BLaER1 (cell line): ENCODE data around the gene PRIM2.
"Not testable (repeated sequence)": the region's sequence is repeated elsewhere in the genome, so short reads cannot be mapped to it uniquely, and the experiment has no call there.

ENCODE experiments used
- H3K27ac ChIP-seq: shearing (Covaris generic); formaldehyde crosslinking; 2 replicates; pipeline ENCODE4 v1.8.1; 2022
- H3K27me3 ChIP-seq: shearing (Covaris generic); formaldehyde crosslinking; 2 replicates; pipeline ENCODE4 v1.8.1; 2022
- H3K36me3 ChIP-seq: shearing (Covaris generic); formaldehyde crosslinking; 2 replicates; pipeline ENCODE4 v1.8.1; 2022
- H3K4me1 ChIP-seq: shearing (Covaris generic); formaldehyde crosslinking; 2 replicates; pipeline ENCODE4 v1.8.1; 2022
- H3K4me2 ChIP-seq: shearing (Covaris generic); formaldehyde crosslinking; 2 replicates; pipeline ENCODE4 v1.8.1; 2022
- H3K4me3 ChIP-seq: shearing (Covaris generic); formaldehyde crosslinking; 2 replicates; pipeline ENCODE4 v1.8.1; 2022
- H3K9ac ChIP-seq: shearing (Covaris generic); formaldehyde crosslinking; 2 replicates; pipeline ENCODE4 v1.8.1; 2022
- H3K9me3 ChIP-seq: shearing (Covaris generic); formaldehyde crosslinking; 2 replicates; pipeline ENCODE4 v1.8.1; 2022
- H4K20me1 ChIP-seq: shearing (Covaris generic); formaldehyde crosslinking; 2 replicates; pipeline ENCODE4 v1.8.1; 2022

The PRIM2 gene

DNA sequence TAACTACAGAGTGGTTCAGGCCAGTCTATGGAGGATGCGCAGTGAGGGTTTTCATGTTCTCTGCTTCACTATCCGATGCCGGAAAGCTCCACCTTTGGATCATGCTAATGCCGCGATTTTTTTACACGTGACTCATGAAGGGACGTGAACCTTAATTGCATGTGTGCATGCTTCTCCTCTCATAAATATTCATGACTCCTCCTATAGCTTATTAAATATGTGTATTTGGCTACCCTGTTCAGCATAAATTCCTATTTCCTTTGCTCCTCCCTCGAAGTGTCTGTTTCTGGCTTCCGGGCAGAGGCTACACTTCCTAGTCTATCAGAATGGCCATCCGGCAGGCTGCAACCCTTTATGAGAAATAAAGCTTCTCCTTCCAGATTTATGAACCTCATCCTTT lies 185.0 kb downstream of the PRIM2 start:
- not testable (repeated sequence) for H3K36me3 ChIP-seq, H3K27ac ChIP-seq, H3K9me3 ChIP-seq, H3K9ac ChIP-seq, H3K27me3 ChIP-seq, H3K4me2 ChIP-seq, H4K20me1 ChIP-seq, H3K4me3 ChIP-seq, H3K4me1 ChIP-seq

DNA sequence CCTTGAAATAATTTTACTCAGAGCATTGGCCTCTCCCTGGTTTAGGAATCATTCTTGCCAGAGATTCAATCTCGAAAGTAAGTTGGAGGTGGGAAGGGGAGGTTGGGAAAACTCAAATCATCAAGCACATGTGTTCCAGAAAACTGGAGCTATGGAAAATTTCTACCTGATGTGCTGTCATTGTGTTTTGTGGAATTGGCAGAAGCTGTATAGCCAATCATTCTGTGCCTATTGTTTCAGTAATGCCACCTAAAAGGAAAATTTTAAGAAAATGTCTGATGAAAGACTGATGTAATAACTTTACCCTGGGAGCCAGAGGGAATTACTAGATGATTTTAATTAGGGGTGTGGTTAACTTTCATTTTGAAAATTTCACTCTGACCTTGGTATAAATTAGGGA lies 187.8 kb downstream of the PRIM2 start:
- H3K4me1 ChIP-seq, H3K4me3 ChIP-seq, H3K9ac ChIP-seq, H3K9me3 ChIP-seq, H3K36me3 ChIP-seq, H3K27me3 ChIP-seq, H4K20me1 ChIP-seq, H3K27ac ChIP-seq, H3K4me2 ChIP-seq: not testable (repeated sequence)

DNA sequence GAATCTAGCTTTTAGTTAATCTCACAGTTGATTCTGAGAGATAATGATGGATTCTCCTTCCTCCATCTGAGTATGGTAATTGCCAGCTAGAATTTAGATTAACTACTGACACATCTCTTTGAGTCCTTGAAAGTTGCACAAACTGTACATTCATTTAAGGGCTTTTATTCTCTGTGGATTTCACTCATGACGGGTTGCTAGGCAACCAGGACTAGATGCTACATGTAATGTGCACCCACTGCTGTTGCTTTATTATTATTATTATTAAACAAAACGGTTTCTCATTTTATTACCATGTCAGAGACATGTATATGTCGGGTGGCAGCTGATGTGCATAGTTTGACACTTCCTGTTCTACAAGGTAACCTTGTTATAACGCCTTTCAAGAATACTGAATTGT lies 193.0 kb downstream of the PRIM2 start:
- H3K27ac ChIP-seq, H3K9ac ChIP-seq, H3K36me3 ChIP-seq, H3K4me1 ChIP-seq, H3K4me3 ChIP-seq, H4K20me1 ChIP-seq, H3K27me3 ChIP-seq, H3K4me2 ChIP-seq, H3K9me3 ChIP-seq: not testable (repeated sequence)

DNA sequence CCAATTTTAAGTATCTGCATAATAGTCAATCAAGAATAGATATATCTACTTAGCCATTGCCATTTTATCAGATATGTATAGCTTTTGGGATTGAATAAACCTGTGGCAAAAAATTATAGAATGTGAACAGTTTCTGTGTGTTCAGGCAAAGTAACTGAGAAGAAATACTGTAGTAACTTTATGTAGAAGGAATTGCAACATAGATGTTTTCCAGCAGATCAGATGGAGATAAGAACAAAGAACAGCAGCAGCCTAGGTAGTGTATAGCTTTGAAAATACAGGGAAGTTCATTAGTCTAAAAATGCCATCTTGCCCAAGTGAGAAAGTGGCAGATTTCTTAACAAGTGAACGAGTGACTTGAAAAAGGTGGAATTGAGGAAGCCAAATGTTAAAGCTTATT lies 197.7 kb downstream of the PRIM2 start:
- not testable (repeated sequence) for H3K4me3 ChIP-seq, H3K27me3 ChIP-seq, H4K20me1 ChIP-seq, H3K36me3 ChIP-seq, H3K4me1 ChIP-seq, H3K9ac ChIP-seq, H3K9me3 ChIP-seq, H3K4me2 ChIP-seq, H3K27ac ChIP-seq

DNA sequence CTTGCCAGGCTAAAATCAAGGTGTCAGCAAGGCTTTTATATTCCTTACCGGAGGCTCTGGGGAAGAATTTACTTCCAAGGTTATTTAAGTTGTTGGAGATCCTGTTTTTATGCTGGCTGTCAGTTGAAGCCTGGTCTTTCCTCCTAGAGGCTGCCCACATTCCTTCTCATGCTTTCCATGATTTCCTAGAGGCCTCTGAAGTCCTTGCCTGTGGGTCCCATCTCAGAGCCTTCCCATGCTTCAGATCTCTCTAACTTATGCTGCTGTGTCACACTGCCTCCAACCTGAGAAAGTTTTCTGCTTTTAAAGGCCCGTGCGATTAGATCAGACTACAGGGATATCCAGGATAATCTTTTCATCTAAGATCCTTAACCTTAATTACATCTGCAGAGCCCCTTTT lies 198.4 kb downstream of the PRIM2 start:
- not testable (repeated sequence) for H4K20me1 ChIP-seq, H3K9ac ChIP-seq, H3K27me3 ChIP-seq, H3K4me3 ChIP-seq, H3K9me3 ChIP-seq, H3K4me2 ChIP-seq, H3K27ac ChIP-seq, H3K36me3 ChIP-seq, H3K4me1 ChIP-seq

DNA sequence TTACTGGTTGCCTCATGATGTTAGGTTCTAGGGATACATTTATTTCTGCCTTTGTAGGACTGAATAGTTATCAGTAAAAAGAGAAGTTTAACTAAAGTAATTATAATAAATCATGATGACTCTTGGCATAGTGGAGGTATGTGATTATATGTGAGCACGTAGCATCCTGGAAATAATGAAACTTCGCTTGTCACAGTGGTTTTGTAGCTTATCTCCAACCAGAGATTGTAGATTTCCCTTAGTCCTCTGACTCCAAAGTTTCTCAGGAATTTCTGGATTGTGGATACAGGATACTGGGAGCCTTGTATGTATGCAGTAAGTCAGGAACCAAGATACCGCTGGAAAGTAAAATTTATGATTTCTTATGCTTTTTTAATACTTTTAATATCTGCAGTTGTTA lies 199.3 kb downstream of the PRIM2 start:
- not testable (repeated sequence) for H3K4me2 ChIP-seq, H3K4me3 ChIP-seq, H3K9me3 ChIP-seq, H3K4me1 ChIP-seq, H4K20me1 ChIP-seq, H3K27ac ChIP-seq, H3K36me3 ChIP-seq, H3K27me3 ChIP-seq, H3K9ac ChIP-seq

DNA sequence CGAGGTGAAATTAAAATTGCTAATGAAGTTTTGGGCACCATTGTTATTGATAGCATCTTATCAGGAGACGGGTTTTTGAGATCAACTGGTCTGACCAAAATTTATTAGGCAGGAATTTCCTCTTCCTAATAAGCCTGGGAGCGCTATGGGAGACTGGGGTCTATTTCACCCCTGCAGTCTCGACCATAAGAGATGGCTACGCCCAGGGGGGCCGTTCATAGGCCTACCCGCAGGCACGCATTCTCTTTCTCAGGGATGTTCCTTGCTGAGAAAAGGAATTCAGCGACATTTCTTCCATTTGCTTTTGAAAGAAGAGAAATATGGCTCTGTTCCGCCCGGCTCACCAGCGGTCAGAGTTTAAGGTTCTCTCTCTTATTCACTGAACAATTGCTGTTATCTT lies 201.8 kb downstream of the PRIM2 start:
- not testable (repeated sequence) for H3K27ac ChIP-seq, H3K4me2 ChIP-seq, H3K4me1 ChIP-seq, H3K4me3 ChIP-seq, H3K27me3 ChIP-seq, H3K9me3 ChIP-seq, H4K20me1 ChIP-seq, H3K36me3 ChIP-seq, H3K9ac ChIP-seq

DNA sequence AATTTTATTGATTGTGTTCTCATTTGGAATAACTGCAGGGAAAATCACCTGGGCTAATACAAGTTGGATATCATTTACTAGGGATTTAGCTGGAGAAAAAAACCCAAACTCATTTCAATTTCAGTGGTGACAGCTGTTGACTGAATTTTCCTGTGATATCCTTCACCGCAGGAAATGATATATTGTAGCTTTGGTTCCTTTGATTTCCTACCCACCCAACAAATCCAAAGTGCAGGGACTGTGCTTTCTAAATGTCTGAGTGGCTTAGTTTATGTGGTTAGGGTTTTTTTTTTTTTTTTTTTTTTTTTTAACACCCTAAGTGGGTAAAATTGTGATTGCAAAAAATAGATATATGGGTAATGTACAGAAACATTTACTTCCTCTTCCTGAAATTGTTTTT lies 203.7 kb downstream of the PRIM2 start:
- H3K27me3 ChIP-seq, H3K4me1 ChIP-seq, H3K27ac ChIP-seq, H3K4me3 ChIP-seq, H3K9ac ChIP-seq, H3K4me2 ChIP-seq, H3K36me3 ChIP-seq, H3K9me3 ChIP-seq, H4K20me1 ChIP-seq: not testable (repeated sequence)

DNA sequence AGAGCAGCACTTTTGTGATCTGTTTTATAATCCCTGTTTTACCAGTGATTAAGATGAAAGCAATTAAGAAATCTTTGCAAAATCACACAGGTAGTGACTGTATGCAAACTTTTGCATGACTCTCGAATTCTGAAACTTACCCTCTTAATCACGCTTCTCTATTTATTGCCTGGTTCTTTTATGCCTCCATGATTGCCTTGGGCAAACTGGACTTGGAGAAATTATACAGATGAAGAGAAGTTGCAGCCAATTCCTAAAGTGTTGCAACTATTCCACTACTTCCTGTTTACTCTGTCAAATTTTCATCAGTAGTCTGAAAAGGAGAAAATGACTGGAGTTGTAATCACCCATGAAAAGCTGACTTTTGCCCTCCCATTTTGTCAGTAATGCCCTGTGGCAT lies 205.8 kb downstream of the PRIM2 start:
- not testable (repeated sequence) for H3K9ac ChIP-seq, H3K36me3 ChIP-seq, H3K4me3 ChIP-seq, H3K4me2 ChIP-seq, H3K27me3 ChIP-seq, H3K9me3 ChIP-seq, H3K27ac ChIP-seq, H4K20me1 ChIP-seq, H3K4me1 ChIP-seq

DNA sequence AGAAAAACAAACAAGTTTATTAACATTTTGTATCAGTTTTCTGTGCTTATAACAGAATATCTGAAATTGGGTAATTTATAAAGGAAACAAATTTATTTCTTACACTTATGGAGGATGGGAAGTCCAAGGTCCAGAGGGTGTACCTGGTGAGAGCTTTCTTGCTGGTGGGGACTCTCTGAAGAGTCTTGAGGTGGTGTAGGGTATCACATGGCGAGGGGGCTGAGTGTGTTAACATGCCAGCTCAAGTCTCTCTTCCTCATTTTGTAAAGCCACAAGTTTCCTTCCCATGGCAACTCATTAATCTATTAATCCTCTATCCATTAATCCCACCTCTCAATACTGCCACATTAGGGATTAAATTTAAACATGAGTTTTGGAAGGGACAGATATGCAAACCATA lies 212.3 kb downstream of the PRIM2 start:
- H3K27ac ChIP-seq, H3K9ac ChIP-seq, H3K4me1 ChIP-seq, H4K20me1 ChIP-seq, H3K4me2 ChIP-seq, H3K4me3 ChIP-seq, H3K27me3 ChIP-seq, H3K36me3 ChIP-seq, H3K9me3 ChIP-seq: not testable (repeated sequence)

DNA sequence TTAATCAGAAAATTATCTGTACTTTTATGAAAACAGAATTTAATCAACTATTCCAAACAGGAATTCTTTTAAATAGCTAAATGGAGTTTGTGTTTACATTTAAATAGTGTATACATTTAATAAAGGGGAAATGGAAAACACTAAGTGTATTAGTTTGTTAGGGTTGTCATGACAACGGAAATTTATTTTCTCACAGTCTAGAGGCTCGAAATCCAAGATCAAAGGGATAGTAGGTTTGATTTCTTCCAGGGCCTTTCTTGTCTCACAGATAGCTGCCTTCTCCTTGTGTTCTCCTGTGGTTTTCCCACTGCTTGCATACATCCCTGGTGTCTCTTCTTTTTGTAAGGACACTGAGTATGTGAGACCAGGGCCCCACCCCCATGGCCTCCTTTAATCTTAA lies 215.2 kb downstream of the PRIM2 start:
- H3K27me3 ChIP-seq, H3K9me3 ChIP-seq, H3K9ac ChIP-seq, H3K4me1 ChIP-seq, H3K27ac ChIP-seq, H3K4me3 ChIP-seq, H3K36me3 ChIP-seq, H3K4me2 ChIP-seq, H4K20me1 ChIP-seq: not testable (repeated sequence)

DNA sequence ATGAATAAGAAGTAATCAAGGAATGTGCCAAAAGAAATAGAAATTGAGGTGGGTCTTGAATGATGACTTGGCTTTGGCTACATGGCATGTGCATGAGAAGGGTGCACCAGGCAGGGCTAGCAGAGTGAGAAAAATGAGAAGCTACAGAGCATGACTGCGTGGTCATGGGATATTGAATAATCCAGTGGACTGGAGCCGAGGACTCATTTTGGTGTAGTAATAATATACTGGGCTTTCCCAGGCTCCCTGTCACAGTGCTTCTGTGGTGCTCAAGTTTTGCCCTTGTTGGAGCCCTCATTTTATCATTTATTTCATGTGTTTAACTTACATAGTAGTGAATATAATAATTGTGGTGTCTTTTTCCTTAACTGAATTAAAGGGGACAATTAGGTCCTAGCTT lies 217.7 kb downstream of the PRIM2 start:
- H3K36me3 ChIP-seq, H3K27me3 ChIP-seq, H3K4me2 ChIP-seq, H3K27ac ChIP-seq, H3K4me1 ChIP-seq, H3K9me3 ChIP-seq, H3K4me3 ChIP-seq, H3K9ac ChIP-seq, H4K20me1 ChIP-seq: not testable (repeated sequence)

DNA sequence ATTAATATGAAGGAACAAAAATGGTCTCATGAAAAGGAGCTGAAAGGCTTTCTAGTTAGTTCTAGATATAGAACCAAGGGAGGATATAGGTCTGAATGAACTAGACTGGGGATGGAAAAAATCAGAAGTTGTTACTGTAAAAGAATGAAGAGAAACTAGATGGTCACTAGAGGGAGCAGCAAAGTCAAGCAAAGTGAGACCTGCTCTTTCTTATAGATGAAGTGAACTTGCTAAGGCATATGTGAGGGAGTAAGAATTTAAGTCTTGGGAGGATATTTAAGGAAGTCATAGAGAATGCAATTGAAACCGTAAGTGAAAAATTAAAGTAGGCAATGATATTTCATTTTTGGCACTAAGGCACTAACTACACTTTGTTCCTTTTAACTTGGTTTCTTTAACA lies 218.6 kb downstream of the PRIM2 start:
- H3K27ac ChIP-seq, H3K4me1 ChIP-seq: not testable (repeated sequence)

DNA sequence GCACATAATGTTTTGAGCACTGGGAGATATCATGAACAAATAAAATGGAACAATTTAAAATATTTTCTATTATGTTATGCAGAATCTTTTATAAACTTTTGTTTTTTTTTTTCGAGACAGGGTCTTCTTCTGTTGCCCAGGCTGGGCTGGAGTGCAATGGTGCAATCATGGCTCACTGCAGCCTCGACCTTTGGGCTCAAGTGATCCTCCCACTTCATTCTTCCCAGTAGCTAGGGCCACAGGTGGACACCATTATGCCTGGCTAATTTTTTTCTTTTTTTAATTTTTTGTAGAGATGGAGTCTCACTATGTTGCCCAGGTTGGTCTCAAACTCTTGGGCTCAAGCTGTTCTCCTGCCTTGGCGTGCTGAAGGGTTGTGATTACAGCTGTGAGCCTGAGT lies 220.5 kb downstream of the PRIM2 start:
- not testable (repeated sequence) for H3K4me2 ChIP-seq, H3K4me1 ChIP-seq, H3K27ac ChIP-seq, H3K27me3 ChIP-seq, H3K4me3 ChIP-seq, H3K9ac ChIP-seq, H4K20me1 ChIP-seq, H3K9me3 ChIP-seq, H3K36me3 ChIP-seq

More for the DNA sequence above, 218.6 kb downstream of the PRIM2 start:
- not testable (repeated sequence) for H3K9ac ChIP-seq, H3K36me3 ChIP-seq, H3K27me3 ChIP-seq, H3K4me3 ChIP-seq, H4K20me1 ChIP-seq, H3K9me3 ChIP-seq, H3K4me2 ChIP-seq

DNA sequence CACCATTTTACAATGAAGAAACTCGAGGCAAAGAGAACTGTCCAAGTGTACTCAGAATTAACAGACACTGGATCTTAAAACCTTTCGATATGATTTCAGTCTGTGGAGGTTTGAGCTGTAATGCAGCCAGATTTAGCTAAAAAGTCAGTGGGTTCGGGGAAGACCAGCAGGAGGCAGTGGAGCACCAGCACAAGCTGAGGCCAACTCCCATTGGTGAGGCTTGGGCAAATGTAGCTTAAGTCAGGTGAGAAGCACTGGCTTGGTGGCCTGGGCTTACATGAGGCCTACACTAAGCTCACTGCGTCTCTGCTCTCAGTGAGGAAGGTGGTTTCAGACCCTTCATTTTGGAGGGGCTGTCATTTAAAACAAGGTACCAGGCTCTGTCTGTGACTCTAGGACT lies 234.5 kb downstream of the PRIM2 start:
- not testable (repeated sequence) for H3K4me1 ChIP-seq, H3K9me3 ChIP-seq, H3K27me3 ChIP-seq, H4K20me1 ChIP-seq, H3K27ac ChIP-seq, H3K4me2 ChIP-seq, H3K36me3 ChIP-seq, H3K9ac ChIP-seq, H3K4me3 ChIP-seq

DNA sequence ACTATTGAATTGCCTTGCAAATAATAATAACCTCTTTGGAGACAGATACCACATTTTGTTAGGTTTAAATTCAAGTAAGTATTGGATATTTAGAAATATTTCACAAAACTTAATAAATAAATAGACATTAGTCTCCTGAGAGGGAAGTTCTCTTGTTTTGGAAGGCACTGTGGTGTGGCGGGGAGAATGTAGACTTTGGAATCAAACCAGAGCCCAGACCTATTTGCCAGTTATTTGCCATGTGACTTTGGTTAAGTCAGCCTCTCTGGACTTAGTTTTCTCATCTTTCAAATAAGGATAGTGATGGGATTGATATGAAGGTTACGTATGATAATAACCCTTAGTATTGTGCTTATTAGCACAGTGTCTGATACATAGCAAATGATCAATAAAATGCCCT lies 240.4 kb downstream of the PRIM2 start:
- H3K27ac ChIP-seq, H3K4me1 ChIP-seq, H3K9me3 ChIP-seq: not testable (repeated sequence)

More for the DNA sequence above, 240.4 kb downstream of the PRIM2 start:
- H4K20me1 ChIP-seq, H3K4me3 ChIP-seq, H3K36me3 ChIP-seq, H3K9ac ChIP-seq, H3K4me2 ChIP-seq, H3K27me3 ChIP-seq: not testable (repeated sequence)
